GM19328 (cell line): ENCODE data around the gene LINC01488.

Source experiments
- ATAC-seq: cut with Tn5 transposase; IDR thresholded peaks from one replicate; pipeline ENCODE4 v1.9.1; 2021; ENCODE audit warnings: mild to moderate bottlenecking, moderate library complexity; ENCODE audit not compliant: unreplicated experiment

LINC01488 gene

DNA sequence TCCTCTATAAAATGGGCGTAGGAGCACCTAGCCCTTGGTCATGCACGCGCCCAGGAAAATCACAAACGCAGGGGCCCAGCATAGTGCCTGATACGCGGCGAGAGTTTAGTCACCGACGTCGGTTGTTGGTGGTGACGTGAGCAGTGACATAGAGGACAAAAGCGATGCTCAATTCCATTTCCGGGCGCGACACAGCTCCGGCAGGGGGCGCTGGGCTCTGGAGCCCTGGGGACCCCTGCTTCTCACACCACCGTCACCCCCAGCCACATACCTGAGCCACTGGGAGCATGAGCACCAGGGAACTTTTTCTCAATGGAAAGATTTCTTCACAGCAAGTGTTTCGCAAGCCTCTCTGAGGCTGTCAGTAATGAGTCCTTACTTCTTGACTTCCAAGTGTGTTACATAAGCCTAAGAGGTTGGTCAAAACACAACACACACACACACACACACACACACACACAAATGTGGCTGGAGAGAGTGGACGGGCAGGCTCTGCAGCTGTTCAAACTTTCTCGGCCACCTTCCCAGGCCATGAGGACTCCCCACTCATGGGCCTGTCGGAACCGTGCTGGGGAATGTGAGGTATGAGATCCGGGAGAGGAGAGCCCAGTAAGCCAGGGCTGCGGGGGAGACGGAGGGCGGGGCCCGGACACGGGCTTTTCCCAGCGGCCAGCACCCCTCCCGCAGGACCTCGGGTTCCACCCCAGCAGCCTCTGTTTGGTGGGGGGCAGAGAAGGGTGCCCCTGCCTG is 36.9 kb upstream of the LINC01488 start:
- ATAC-seq = no peak

- ATAC-seq = no peak
Measured at GRCh38 chr11:69445131-69445470, 36.4 kb upstream of the LINC01488 start.

DNA sequence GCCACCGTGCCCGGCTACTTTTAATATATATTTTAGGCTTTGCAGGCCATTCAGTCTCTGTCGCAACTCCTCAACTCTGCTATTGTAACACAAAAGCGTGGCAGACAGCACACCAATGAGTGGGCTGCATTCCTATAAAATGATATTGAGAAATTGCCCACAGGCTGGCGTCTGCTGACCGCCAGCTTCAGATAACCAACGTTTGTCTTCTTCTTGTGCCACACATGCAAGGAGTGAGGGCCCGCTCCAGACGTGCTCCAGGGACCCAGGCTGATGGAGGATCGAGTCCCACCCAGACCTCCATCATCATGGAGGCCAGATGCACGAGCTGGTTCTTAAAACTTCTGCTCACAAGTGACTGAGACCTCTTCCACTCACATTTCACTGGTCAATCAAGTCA is 35.4 kb upstream of the LINC01488 start:
- ATAC-seq = no peak

DNA sequence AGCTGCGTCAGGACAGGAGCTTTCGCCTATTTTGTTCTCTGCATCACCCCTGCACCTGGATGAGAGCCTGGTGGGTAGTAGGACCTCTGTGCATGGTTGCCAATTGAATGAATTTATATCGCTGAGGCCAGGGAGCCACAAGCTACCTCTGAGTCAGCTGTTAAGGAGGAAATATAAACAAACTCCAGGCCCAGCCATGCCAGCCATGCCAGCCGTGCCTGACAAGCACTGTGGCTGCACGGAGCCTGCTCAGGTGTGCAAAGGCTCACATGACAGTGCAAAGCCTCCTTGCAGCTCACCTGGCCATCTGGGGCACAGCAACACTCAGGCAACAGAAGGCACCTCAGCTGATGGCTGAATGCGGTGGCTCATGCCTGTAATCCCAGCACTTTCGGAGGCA is 33.7 kb upstream of the LINC01488 start:
- no peak for ATAC-seq

DNA sequence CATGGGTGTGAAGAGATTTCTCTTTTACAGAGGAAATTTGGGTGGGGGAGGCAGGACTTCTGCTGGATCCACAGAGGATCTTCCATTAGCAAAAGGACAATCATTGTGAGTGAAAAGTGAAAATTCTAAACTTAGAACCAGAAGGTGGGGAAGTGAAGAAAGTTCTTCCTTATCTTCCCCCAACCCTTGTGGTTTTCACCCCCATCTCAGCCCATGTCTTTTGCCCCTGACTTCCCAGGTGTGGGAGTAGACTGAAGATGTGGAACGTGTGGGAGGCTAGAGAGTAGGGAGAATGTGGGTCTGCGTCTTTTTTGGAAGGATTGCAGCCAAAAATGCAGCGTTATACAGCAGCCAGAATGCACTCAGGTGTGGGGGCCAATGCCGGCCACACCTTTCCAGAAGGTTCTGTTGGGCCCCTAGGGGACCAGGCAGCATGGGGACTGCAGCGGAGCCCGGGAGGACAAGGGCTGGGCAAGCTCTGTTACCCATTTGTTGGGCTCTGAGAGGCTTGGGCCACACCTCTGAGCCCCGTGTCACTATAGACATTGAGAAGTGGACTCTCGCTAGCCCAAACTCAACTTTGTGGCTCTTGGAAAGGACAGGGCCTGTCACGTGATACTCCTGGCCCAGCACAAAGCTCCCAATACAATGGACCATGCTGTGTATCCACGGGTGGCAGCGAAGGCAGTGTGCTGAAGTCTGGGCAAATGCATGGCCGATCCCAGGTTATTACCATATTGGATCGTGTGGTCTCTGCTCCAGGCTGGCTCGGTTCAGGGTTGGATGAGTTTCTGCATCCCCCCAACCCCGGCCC is 32.8 kb upstream of the LINC01488 start:
- no peak for ATAC-seq

GRCh38 chr11:69449320-69450063 is 32.0 kb upstream of the LINC01488 start:
- no peak for ATAC-seq

GRCh38 chr11:69450064-69450856 is 31.2 kb upstream of the LINC01488 start:
- no peak for ATAC-seq

DNA sequence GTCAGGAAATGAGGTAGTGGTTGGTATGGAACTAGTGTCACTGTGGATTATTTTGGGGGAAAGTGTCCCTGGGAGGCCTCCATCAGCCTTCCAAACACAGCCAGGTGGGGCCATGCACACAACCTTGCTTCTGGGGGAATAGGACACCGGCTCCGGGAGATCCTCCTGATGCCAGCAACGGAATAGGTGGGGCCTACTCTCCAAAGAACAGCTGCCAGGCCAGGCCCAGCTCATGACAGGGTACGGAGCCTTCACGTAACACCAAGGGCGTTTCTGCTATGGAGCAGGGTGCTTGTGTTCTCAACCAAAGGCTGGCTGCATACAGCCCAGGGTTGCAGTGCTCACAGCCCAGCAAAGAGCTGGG is 30.6 kb upstream of the LINC01488 start:
- ATAC-seq = no peak

DNA sequence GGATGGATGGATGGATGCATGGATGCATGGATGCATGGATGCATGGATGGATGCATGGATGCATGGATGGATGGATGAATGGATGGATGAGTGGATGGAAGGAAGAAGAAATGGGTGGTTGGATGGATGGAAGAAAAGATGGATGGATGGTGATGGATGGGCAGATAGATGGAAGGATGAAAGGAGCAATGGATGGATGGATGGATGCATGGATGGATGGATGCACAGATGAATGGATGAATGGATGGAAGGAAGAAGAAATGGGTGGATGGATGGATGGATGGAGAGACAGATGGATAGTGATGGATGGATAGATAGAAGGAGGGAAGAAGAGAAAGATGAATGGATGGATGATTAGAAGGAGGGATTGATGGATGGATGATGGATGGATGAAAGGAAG is 30.2 kb upstream of the LINC01488 start:
- no peak for ATAC-seq

DNA sequence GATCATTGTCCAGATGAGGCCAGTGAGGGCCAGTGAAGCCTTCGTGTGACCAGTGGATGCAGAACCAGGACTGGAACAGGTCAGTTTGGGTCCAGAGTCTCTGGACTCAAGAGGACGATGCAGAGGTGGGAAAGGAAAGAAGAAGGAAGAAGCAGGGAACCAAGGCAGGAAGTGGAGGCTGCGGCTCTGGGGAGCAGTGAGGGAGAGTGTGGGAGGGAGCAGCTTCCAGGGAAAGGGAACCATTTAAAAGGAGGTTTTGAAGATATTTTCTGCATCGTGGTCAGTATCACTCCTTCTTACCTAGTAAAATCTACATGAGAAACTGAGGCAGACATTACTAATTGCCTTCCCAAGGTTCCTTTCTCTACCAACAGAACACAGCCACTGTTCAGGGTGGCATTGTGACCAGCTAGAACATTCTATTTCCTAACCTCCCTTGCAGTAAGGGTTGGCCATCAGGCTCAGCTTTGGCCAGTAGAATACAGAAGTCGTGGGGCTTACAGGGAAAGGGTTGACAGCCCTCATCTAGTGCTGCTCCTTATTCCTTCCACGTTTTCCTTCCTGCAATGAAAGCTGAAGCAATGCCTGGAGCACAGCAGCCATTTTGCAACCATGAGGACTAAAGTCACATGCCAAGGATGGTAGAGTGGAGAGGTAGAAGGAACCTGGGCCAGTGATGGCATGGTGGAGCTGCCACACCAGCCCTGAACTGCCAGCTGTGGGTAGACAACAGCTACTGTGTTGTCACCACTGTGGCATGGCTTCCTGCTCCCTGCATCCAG is 29.1 kb upstream of the LINC01488 start:
- ATAC-seq = no peak

DNA sequence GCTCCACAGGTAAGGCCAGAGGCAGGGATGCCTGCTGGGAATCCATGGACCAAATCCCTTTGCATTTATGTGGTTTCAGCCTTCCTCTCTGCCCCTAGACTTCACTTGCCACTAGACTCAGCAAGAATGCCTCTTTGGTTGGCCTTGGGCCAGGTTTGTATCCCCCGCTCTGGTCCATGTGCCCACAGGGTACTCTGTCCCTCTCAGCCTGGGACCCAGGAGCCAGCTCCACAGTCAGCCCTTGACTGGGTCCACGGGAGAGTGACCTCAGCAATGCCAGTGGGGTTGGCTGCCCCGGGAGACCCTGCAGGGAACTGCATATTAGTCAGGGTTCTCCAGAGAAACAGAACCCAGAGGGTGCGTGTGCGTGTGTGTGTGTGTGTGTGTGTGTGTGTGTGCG is 28.3 kb upstream of the LINC01488 start:
- no peak for ATAC-seq

- no peak for ATAC-seq
Measured at GRCh38 chr11:69454018-69454417, 27.4 kb upstream of the LINC01488 start.

DNA sequence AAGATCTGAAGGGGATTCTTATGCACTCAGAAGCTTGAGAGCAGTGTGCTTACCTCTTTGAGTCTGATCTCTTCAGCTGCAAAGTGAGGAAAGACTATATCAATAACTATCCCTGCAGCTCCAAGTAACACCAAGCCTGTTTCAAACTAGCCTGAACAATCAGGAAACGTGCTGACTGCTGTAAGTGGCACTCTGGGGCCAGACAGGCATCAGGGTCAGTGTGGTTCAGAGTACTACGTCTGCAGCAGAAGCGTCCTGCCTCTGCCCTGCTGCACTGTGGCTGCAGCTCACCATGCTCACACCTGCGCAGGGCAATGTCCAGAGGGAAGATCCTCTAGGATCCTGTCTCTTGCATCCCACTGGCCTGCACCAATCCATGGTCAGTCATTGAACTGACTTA is 25.5 kb upstream of the LINC01488 start:
- ATAC-seq = no peak

DNA sequence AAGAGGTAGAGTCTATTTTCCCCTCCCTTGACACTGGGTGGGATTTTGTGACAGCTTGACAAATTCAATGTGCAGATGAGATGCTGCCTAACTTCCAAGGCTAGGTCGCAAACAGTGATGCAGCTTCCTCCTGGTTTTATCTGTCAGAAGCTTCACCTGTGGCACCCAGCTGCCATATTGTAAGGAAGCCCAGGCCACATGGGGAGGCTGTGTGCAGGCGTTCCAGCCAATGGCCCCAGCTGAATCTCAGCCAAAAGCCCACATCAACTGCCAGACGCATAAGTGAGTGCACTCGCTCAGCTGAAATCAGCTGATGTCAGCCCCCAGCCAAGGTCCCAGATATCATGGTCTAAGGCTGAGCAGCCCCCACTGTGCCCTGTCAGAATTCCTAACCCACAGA is 24.8 kb upstream of the LINC01488 start:
- no peak for ATAC-seq

- ATAC-seq = no peak
Measured at GRCh38 chr11:69459848-69460539, 21.5 kb upstream of the LINC01488 start.

- no peak for ATAC-seq
Measured at GRCh38 chr11:69460540-69461257, 20.8 kb upstream of the LINC01488 start.

DNA sequence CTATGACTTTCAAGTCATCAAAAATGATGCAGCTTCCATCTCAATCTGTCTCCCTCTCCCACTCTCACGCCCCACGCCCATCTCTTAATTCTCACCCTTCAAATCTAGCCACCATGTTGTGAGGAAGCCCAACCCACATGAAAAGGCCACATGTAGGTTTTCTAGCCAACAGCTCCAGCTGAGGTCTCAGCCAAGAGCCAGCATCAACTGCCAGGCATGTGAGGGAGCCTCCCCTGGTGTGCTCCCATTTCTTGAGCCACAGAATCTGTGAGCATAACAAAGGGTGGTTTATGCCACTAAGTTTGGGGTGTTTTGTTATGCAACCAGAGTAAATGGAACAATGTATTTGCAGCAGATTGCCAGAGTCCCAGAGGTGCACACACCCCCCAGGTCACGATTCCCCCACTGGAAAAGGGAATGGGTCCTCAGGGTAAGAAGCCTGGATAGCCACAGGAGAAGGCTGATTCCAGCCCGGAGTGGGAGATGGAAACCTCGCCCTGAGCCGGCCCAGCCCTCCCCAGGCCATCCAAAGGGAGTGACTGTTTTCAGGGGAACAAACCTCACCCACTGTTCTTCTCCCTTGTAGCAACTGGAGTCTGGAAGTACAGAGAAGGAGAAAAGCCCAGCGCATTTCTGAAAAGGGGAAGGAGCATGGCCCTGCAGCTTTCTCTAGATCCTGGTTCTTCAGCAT is 20.0 kb upstream of the LINC01488 start:
- no peak for ATAC-seq
